Measurements from ENCODE around the gene RNF168.
"Not testable (repeated sequence)": the region's sequence is repeated elsewhere in the genome, so short reads cannot be mapped to it uniquely, and the experiment has no call there.

The RNF168 gene

DNA sequence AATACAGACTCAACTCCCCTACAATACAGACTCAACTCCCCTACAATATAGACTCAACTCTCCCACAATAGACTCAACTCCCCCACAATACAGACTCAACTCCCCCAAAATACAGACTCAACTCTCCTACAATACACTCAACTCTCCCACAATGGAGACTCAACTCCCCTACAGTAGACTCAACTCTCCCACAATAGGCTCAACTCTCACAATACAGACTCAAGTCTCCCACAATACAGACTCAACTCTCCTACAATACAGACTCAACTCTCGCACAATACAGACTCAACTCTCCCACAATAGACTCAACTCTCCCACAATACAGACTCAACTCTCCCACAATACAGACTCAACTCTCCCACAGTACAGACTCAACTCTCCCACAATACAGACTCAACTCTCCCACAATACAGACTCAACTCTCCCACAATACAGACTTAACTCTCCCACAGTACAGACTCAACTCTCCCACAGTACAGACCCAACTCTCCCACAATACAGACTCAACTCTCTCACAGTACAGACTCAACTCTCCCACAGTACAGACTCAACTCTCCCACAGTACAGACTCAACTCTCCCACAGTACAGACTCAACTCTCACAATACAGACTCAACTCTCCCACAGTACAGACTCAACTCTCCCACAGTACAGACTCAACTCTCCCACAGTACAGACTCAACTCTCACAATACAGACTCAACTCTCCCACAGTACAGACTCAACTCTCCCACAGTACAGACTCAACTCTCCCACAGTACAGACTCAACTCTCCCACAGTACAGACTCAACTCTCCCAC, 40.7 kb downstream of the RNF168 start:
- DNase-seq = not testable (repeated sequence)

DNA sequence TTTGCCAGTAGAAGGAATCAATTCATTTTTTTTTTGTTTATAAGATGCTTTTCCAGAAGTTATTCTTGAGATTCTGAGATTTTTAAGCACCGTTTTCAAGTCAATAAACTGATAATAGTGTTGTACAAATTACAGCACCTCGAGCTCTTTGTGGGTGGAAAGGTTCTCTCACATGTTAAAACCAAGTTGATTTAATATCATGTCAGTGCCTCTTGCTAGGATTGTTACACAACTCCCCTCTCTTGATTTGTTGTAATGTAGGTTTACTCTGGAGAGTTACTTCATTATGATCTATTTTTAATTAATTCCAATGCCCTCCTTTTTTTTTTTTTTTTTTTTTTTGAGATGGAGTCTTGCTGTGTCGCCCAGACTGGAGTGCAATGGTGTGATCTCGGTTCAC, 45.5 kb downstream of the RNF168 start:
- DNase-seq = no peak

DNA sequence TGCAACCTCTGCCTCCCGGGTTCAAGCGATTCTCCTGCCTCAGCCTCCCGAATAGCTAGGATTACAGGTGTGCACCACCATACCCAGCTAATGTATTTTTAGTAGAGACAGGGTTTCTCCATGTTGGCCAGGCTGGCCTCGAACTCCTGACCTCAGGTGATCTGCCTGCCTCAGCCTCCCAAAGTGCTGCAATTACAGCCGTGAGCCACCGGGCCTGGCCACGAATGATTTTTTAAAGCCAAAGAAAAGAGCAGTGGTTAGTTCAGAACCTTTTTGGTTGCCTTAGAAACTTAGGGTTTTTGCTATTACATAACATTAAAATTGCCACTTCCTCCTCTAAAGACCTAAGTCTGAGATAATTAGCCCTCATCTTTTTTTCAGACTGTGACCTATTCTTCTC, 46.1 kb downstream of the RNF168 start:
- DNase-seq = not testable (repeated sequence)

GRCh38 chr3:196454935-196455334, 48.6 kb downstream of the RNF168 start:
- DNase-seq = no peak

- not testable (repeated sequence) for DNase-seq
Measured at GRCh38 chr3:196445391-196445790, 58.2 kb downstream of the RNF168 start.

DNA sequence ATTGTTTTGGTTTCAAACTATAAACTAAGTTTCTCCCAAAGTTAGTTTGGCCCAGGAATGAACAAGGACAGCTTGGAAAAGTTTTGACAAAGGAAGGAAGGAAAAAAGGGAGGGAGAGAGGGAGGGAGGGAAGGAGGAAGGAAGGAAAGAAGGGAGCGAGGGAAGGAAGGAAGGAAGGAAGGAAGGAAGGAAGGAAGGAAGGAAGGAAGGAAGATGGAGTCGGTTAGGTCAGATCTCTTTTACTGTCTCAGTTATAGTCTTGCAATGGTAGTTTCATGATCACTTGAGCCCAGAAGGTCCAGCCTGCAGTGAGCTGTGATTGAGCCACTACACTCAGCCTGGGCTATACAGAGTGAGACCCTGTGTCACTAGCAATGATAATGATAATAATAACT, 59.1 kb downstream of the RNF168 start:
- DNase-seq = no peak

- no peak for DNase-seq
Measured at GRCh38 chr3:196440696-196441095, 62.9 kb downstream of the RNF168 start.

DNA sequence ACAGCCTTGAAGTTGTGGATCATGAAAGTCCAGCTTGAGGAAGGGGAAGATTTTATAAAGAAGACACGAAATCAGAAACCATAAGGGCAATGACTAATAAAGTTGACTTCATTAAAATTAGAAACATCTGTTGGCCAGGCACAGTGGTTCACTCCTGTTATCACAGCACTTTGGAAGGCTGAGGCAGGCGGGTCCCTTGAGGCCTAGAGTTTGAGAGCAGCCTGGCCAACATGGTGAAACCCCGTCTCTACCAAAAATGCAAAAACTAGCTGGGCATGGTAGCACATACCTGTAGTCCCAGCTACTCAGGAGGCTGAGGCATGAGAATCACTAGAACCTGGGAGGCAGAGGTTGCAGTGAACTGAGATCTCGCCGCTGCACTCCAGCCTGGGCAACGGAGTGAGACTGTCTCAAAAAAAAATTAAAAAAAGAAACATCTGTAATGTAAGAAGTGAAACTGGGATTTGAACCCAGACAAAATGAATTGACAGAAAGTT, 63.5 kb downstream of the RNF168 start:
- peak; percentile 50 for DNase-seq

DNA sequence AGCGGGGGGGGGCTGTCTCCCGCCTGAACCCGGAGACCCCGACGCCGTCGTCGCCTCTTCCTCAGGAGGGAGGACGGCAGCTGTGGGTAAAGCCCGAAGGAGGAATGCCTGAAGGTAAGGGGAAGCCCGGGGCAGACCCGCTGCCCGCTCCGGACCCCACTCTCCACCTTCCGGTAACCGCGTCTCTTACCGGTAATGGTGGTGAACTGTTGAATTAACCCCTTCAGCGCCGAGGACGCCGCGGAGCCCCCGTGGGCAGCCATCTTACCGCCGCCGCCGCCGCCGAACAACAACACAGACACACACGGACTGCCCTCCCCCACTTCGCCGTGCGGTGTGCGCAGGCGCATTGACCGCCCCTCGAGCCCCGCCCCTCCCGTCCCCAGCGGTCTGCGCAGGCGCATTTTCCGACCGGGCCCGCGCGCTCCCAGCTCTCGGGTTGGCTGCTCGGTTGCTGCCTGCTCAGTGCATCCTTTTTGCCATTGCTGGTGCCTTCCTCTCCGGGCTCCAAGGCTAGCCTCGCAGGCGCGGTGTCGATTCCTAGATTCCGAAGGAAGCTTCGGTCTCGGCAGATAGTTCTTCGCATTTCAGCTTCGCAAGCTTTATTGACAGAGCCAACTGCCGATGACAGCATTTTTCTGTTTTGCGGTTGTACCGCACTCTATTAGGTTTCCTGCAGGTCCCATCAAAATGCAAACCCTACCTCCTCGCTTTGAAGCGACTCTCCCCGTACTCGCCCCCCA, 71.3 kb downstream of the RNF168 start, which contains the start of gene UBXN7:
Gene UBXN7 (minus strand): TSS at position 291 of the 743 bp plus-strand sequence. CDS start 28 bp downstream, at position 263.
- DNase-seq = peak; percentile 94

DNA sequence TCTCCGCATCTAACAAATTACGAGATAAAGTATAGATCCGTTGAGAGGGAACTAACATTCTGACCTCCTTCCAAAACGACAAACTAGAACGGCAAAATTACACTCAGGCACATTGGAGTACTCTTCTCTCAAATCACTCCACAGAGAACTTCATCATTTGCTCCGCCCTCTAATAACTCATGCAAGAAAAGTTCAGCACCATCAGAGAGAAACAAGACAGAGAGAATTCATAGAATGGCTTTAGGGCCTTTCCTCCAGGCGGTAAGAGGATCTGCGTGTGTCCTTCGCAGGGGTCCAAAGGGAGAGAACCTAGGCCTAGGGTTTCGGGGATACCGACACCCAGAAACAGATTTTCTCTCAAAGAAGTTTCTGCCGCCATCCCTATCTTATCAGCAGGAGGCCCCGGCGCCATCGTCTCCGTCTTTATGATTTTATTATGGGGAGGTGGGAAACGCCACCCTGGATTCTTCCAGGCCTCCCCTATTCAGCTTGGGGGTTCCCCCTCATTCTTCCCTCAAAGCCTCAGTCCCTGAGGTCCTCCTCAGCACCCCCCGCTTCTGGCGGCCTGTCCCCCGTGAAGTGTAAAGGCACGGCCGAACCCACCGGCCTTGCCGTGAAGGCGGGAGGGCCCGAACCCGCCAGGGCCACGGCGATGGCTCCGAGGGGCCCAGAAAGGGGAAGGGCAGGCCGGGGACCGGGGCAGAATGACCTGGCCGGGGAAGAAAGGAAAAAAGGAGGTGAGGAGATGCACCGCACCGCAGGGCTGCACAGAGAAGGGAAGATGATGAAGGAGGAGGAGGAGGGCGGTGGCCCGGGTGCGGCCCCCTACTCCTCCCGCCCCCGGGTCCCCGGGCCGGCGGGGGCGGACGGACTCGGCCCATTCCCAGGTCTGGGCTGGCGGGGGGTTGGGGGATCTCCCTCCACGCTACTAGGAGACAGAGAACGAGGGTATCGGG, 72.1 kb downstream of the RNF168 start:
- peak; percentile 61 for DNase-seq

DNA sequence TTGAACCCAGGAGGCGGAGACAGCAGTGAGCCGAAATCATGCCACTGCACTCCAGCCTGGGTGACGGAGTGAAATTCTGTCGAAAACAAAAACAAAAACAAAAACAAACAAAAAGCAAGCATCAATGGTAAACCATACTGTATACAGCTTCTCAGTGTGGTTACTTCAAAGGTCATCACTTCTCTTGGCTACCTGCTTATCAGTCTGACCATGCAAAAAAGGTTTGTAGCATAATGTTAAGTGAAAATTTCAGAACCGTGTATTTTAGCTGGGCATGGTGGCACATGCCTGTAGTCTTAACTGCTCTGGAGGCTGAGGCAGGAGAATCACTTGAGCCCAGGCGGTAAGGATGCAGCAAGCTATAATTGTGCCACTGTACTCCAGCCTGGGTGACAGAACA, 75.5 kb downstream of the RNF168 start:
- no peak for DNase-seq

GRCh38 chr3:196424421-196424820, 79.1 kb downstream of the RNF168 start:
- not testable (repeated sequence) for DNase-seq

DNA sequence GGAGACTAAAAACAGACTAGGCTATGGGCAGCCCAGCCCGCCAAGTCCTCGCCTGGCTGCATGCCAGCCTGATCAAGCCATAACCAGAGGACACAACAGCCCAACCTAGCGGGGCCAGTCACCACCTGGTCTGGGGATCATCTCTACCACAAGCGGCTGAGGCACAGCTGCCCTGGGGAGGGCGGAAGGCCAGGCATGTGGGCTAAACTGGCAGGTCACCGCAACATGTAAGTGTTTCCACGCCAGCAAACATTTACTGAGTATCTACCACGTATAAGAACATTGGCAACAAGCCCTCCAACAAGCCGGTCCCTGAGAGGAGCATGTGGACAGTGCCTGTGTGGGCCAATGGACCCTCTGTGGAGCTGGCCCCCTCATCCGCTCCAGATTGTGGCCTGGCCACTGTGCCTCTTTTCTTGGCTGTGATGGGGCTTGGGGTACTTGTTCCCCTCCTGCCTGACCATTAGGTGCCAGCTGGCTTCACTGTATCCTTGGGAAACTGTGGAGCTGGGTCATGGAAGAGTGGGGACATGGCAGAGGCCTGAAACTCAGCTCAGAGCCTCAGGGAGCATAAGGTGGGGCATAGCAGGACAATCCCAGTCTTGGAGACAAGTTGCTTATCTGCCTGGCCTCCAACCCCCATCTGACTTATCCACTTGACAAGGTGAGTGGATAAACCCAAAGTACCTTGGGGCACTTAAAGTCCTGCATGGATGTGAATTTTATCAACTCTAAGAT, 80.4 kb downstream of the RNF168 start:
- DNase-seq = peak; percentile 74

DNA sequence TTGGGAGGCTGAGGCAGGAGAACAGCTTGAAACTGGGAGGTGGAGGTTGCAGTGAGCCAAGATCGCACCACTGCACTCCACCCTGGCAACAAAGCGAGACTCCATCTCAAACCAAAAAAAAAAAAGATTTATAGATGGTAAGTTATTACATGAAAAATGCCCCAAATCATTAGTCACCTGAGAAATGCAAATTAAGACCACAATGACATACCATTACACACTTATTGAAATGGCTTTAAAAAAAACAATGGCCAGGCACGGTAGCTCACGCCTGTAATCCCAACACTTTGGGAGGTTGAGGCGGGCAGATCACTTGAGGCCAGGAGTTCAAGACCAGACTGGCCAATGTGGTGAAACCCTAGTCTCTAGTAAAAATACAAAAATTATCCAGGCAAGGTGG, 81.9 kb downstream of the RNF168 start:
- not testable (repeated sequence) for DNase-seq

- no peak for DNase-seq
Measured at GRCh38 chr3:196419386-196419785, 84.2 kb downstream of the RNF168 start.
